HepG2 (cell line): ENCODE measurements around the gene NLE1. TPM values are rescaled to one million over a fixed set of nuclear protein-coding genes. Genes with fewer than 3 reads are reported as not detected.

Experiments
- ATAD3A ChIP-seq: sonication (generic); formaldehyde crosslinking; IDR thresholded peaks from 2 replicates; pipeline ENCODE4 v1.4.0; 2020; ENCODE audit warnings: missing genetic modification reagents
- ELF1 ChIP-seq: sonication (generic); formaldehyde crosslinking; IDR thresholded peaks from 2 replicates; pipeline ENCODE4 v1.4.0; 2020; ENCODE audit warnings: missing genetic modification reagents
- ELF4 ChIP-seq: sonication (generic); formaldehyde crosslinking; IDR thresholded peaks from 2 replicates; pipeline ENCODE4 v1.5.0; 2020; ENCODE audit warnings: missing genetic modification reagents, mild to moderate bottlenecking, moderate library complexity, borderline replicate concordance
- ERF ChIP-seq: IDR thresholded peaks from 2 replicates; pipeline ENCODE4 v1.6.1; 2018; ENCODE audit warnings: missing biosample characterization, missing genetic modification reagents
- FOXK1 ChIP-seq: sonication (generic); formaldehyde crosslinking; IDR thresholded peaks from 2 replicates; pipeline ENCODE4 v1.4.0; 2020; ENCODE audit warnings: low read depth, missing genetic modification reagents, borderline replicate concordance
- HNF4G ChIP-seq, 2 experiments: sonication (generic) in 1 of 2; formaldehyde crosslinking in 1 of 2; IDR thresholded peaks; 2 replicates each; pipeline versions ENCODE4 v1.4.0 to v1.6.1; 2011 to 2020; ENCODE audit warnings: borderline replicate concordance in 2 of 2, low read depth in 2 of 2, mild to moderate bottlenecking in 2 of 2, low read length in 1 of 2, missing genetic modification reagents in 1 of 2, moderate library complexity in 1 of 2
- IKZF1 ChIP-seq: fragments of 450-650 bp; IDR thresholded peaks from 2 replicates; pipeline ENCODE4 v1.7.1; 2016
- NCOA2 ChIP-seq: sonication (generic); formaldehyde crosslinking; IDR thresholded peaks from 2 replicates; pipeline ENCODE4 v1.8.0; 2022; ENCODE audit warnings: inconsistent platforms
- NFKB2 ChIP-seq: sonication (generic); formaldehyde crosslinking; IDR thresholded peaks from 2 replicates; pipeline ENCODE4 v1.4.0; 2020; ENCODE audit warnings: missing genetic modification reagents, borderline replicate concordance
- RARA ChIP-seq: IDR thresholded peaks from 2 replicates; pipeline ENCODE4 v1.6.1; 2016; ENCODE audit warnings: missing genetic modification reagents, missing compliant biosample characterization
- RBM22 ChIP-seq: fragments of 200-400 bp; formaldehyde crosslinking; optimal IDR thresholded peaks from 2 replicates; pipeline ENCODE3; 2017; ENCODE audit warnings: mild to moderate bottlenecking, low read length, moderate library complexity
- RBM39 ChIP-seq: fragments of 200-400 bp; formaldehyde crosslinking; IDR thresholded peaks from one replicate; pipeline ENCODE4 v1.6.1; 2018; ENCODE audit warnings: antibody characterized with exemption, mild to moderate bottlenecking, low read depth, low read length; ENCODE audit not compliant: poor library complexity, severe bottlenecking
- SAP130 ChIP-seq: IDR thresholded peaks from 2 replicates; pipeline ENCODE4 v1.6.1; 2016; ENCODE audit warnings: low read depth
- SIN3A ChIP-seq: IDR thresholded peaks from 2 replicates; pipeline ENCODE4 v1.6.1; 2011; ENCODE audit warnings: low read depth, mild to moderate bottlenecking, control low read depth, low read length, borderline replicate concordance
- SP4 ChIP-seq: sonication (generic); formaldehyde crosslinking; IDR thresholded peaks from 2 replicates; pipeline ENCODE4 v1.8.1; 2023; ENCODE audit warnings: mild to moderate bottlenecking, missing genetic modification reagents
- YY1 ChIP-seq: IDR thresholded peaks from 2 replicates; pipeline ENCODE4 v1.6.1; 2011; ENCODE audit warnings: low read length, low read depth, moderate library complexity, mild to moderate bottlenecking; ENCODE audit not compliant: insufficient read depth, insufficient replicate concordance
- ZBTB7B ChIP-seq: sonication (generic); formaldehyde crosslinking; IDR thresholded peaks from 2 replicates; pipeline ENCODE4 v1.4.0; 2020; ENCODE audit warnings: missing genetic modification reagents
- ZFY ChIP-seq: sonication (generic); formaldehyde crosslinking; IDR thresholded peaks from 2 replicates; pipeline ENCODE4 v1.4.0; 2020; ENCODE audit warnings: missing genetic modification reagents
- ZNF101 ChIP-seq: sonication (generic); formaldehyde crosslinking; IDR thresholded peaks from 2 replicates; pipeline ENCODE4 v1.4.0; 2020; ENCODE audit warnings: mild to moderate bottlenecking, low read depth, missing genetic modification reagents, borderline replicate concordance
- ZNF776 ChIP-seq: sonication (generic); formaldehyde crosslinking; IDR thresholded peaks from 2 replicates; pipeline ENCODE4 v1.4.0; 2020; ENCODE audit warnings: mild to moderate bottlenecking, missing genetic modification reagents
- ZNF782 ChIP-seq: sonication (generic); formaldehyde crosslinking; IDR thresholded peaks from 2 replicates; pipeline ENCODE4 v1.4.0; 2020; ENCODE audit warnings: missing genetic modification reagents, mild to moderate bottlenecking, borderline replicate concordance
- polyA plus RNA-seq, 8 experiments: library from polyadenylated mRNA; depleted of rRNA in 3 of 8; stranded (reverse) in 7 of 8; unstranded in 1 of 8; fragments of >200 nt; fragmentation: Illumina TruSeq in 4 of 8; extraction: Trizol in 4 of 8; gene quantifications; 2 replicates each; pipeline versions ENCODE4 v1.2.1 to v1.2.3, GENCODE V29; 2011 to 2016; ENCODE audit warnings: low read depth in 4 of 8, missing spikeins in 1 of 8, mixed read lengths in 1 of 8; ENCODE audit not compliant: insufficient read depth in 1 of 8
- total RNA-seq, 5 experiments: library from RNA; depleted of rRNA; stranded (reverse); fragments of >200 nt; fragmentation: Illumina TruSeq; extraction: Trizol; gene quantifications; 2 replicates each; pipeline ENCODE4 v1.2.3, GENCODE V29; 2016; ENCODE audit warnings: low read depth in 1 of 5
- TF ChIP-seq, protein P1 (sequence below): sonication (generic); formaldehyde crosslinking; IDR thresholded peaks from 2 replicates; pipeline ENCODE4 v1.4.0; 2020; ENCODE audit warnings: missing genetic modification reagents
- TF ChIP-seq, protein P2 (sequence below): sonication (generic); formaldehyde crosslinking; IDR thresholded peaks from 2 replicates; pipeline ENCODE4 v1.5.0; 2020; ENCODE audit warnings: missing genetic modification reagents
- TF ChIP-seq, protein P3 (sequence below): sonication (generic); formaldehyde crosslinking; IDR thresholded peaks from 2 replicates; pipeline ENCODE4 v1.9.0; 2021; ENCODE audit warnings: missing genetic modification reagents, mild to moderate bottlenecking, borderline replicate concordance
- TF ChIP-seq, protein P4 (sequence below): sonication (generic); formaldehyde crosslinking; IDR thresholded peaks from 2 replicates; pipeline ENCODE4 v1.5.1; 2020; ENCODE audit warnings: mild to moderate bottlenecking, moderate library complexity, missing genetic modification reagents

NLE1 gene
- total and polyA plus RNA-seq, 2 of the 13 experiments (the other 11 are each of a cell fraction or from before 2014, with no cell fraction given) = 20.3 to 34.5 TPM

DNA sequence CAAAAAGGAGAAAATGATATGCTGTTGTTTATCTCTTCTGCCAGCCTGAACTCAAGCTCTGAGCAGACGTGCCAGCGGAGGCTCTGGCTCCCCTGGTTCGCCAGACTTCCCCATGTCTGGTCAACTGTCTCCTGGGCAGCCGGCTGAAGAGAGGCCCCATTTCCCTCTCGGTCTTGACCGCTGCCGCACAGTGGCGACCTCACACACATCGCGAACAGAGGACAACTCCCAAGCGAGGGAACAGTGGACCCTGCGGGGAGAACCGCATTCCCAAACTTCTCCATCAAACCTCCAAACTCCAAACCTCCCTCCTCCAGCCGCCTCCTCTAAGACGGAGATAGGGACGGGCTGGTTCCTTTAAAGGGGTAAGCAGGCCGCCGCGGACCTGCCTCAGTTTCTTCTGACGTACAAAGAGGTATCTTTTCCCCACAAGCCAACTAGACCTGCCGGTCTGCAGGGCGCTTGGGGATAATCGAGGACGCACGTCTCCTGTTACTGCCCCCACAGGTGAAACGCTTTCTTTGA, 53.7 kb downstream of the NLE1 start (continued):
- TF ChIP-seq HNF4G (IDR thresholded peaks at IDR 0.05; ENCODE audit: borderline replicate concordance, low read depth, low read length) (no peak), HNF4G (CRISPR knock-in tag; IDR thresholded peaks at IDR 0.05; ENCODE audit: borderline replicate concordance, low read depth) (no peak), ELF4 (CRISPR knock-in tag) (no peak), ZFY (no peak), SP4 (CRISPR knock-in tag) (no peak), IKZF1 (no peak), ERF (CRISPR knock-in tag) (no peak; the same call in 1 of the 2 replicates), RBM22 (no peak), ZNF101 (CRISPR knock-in tag) (no peak), ATAD3A (CRISPR knock-in tag) (no peak), SIN3A (peak; percentile 72; the same call in 1 of the 2 replicates), NCOA2 (CRISPR knock-in tag) (0 out of 2 replicates have a peak, but pooled peaks have one; percentile 3), YY1 (no peak), NFKB2 (CRISPR knock-in tag) (peak; percentile 75; the same call in 1 of the 2 replicates), RARA (CRISPR knock-in tag) (no peak), RBM39 (no peak), ZNF782 (CRISPR knock-in tag) (no peak), ZBTB7B (CRISPR knock-in tag) (peak; percentile 38), SAP130 (CRISPR knock-in tag) (no peak; the same call in none of the 2 replicates), FOXK1 (CRISPR knock-in tag) (no peak), ELF1 (peak; percentile 12; the same call in 1 of the 2 replicates), ZNF776 (no peak; the same call in 1 of the 2 replicates)
- TF ChIP-seq, protein P1, sequence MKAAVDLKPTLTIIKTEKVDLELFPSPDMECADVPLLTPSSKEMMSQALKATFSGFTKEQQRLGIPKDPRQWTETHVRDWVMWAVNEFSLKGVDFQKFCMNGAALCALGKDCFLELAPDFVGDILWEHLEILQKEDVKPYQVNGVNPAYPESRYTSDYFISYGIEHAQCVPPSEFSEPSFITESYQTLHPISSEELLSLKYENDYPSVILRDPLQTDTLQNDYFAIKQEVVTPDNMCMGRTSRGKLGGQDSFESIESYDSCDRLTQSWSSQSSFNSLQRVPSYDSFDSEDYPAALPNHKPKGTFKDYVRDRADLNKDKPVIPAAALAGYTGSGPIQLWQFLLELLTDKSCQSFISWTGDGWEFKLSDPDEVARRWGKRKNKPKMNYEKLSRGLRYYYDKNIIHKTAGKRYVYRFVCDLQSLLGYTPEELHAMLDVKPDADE (CRISPR knock-in tag) = no peak
- TF ChIP-seq, protein P2, sequence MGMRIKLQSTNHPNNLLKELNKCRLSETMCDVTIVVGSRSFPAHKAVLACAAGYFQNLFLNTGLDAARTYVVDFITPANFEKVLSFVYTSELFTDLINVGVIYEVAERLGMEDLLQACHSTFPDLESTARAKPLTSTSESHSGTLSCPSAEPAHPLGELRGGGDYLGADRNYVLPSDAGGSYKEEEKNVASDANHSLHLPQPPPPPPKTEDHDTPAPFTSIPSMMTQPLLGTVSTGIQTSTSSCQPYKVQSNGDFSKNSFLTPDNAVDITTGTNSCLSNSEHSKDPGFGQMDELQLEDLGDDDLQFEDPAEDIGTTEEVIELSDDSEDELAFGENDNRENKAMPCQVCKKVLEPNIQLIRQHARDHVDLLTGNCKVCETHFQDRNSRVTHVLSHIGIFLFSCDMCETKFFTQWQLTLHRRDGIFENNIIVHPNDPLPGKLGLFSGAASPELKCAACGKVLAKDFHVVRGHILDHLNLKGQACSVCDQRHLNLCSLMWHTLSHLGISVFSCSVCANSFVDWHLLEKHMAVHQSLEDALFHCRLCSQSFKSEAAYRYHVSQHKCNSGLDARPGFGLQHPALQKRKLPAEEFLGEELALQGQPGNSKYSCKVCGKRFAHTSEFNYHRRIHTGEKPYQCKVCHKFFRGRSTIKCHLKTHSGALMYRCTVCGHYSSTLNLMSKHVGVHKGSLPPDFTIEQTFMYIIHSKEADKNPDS (CRISPR knock-in tag) = no peak
- TF ChIP-seq, protein P3, sequence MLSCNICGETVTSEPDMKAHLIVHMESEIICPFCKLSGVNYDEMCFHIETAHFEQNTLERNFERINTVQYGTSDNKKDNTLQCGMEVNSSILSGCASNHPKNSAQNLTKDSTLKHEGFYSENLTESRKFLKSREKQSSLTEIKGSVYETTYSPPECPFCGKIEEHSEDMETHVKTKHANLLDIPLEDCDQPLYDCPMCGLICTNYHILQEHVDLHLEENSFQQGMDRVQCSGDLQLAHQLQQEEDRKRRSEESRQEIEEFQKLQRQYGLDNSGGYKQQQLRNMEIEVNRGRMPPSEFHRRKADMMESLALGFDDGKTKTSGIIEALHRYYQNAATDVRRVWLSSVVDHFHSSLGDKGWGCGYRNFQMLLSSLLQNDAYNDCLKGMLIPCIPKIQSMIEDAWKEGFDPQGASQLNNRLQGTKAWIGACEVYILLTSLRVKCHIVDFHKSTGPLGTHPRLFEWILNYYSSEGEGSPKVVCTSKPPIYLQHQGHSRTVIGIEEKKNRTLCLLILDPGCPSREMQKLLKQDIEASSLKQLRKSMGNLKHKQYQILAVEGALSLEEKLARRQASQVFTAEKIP (CRISPR knock-in tag) = no peak
- TF ChIP-seq, protein P4, sequence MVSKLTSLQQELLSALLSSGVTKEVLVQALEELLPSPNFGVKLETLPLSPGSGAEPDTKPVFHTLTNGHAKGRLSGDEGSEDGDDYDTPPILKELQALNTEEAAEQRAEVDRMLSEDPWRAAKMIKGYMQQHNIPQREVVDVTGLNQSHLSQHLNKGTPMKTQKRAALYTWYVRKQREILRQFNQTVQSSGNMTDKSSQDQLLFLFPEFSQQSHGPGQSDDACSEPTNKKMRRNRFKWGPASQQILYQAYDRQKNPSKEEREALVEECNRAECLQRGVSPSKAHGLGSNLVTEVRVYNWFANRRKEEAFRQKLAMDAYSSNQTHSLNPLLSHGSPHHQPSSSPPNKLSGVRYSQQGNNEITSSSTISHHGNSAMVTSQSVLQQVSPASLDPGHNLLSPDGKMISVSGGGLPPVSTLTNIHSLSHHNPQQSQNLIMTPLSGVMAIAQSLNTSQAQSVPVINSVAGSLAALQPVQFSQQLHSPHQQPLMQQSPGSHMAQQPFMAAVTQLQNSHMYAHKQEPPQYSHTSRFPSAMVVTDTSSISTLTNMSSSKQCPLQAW (CRISPR knock-in tag) = no peak
